K562 (cell line): ENCODE data around the gene ERCC1. TPM values are rescaled to one million over a fixed set of nuclear protein-coding genes. Genes with fewer than 3 reads are reported as not detected.

ENCODE experiments used
- CEBPB ChIP-seq: fragments of 450-650 bp; IDR thresholded peaks from 2 replicates; pipeline ENCODE4 v1.6.1; 2016; ENCODE audit warnings: missing genetic modification characterization, missing compliant biosample characterization
- ETV5 ChIP-seq: sonication (generic); formaldehyde crosslinking; IDR thresholded peaks from 2 replicates; pipeline ENCODE4 v1.4.0; 2020; ENCODE audit warnings: low read depth, mild to moderate bottlenecking, missing genetic modification reagents
- FOXK2 ChIP-seq, 2 experiments: fragments of 450-650 bp; IDR thresholded peaks in 1 of 2; conservative IDR thresholded peaks in 1 of 2; 2 replicates each; pipeline ENCODE4 v1.6.1; 2016; ENCODE audit warnings: low read depth in 2 of 2, mild to moderate bottlenecking in 1 of 2
- IRF9 ChIP-seq: fragments of 450-650 bp; IDR thresholded peaks from 2 replicates; pipeline ENCODE4 v1.6.1; 2016; ENCODE audit warnings: missing biosample characterization, missing genetic modification characterization
- KAT7 ChIP-seq: sonication (generic); formaldehyde crosslinking; IDR thresholded peaks from 2 replicates; pipeline ENCODE4 v1.8.0; 2022; ENCODE audit warnings: missing genetic modification reagents, mild to moderate bottlenecking, borderline replicate concordance
- KDM5B ChIP-seq: fragments of 200-600 bp; sonication (generic); IDR thresholded peaks from 2 replicates; pipeline ENCODE4 v1.6.1; 2012; ENCODE audit warnings: low read depth, mild to moderate bottlenecking, moderate library complexity, low read length, control low read depth, inconsistent platforms; ENCODE audit not compliant: insufficient replicate concordance
- MEF2A ChIP-seq: IDR thresholded peaks from 2 replicates; pipeline ENCODE4 v1.6.1; 2011; ENCODE audit warnings: low read depth, mild to moderate bottlenecking, low read length, moderate library complexity; ENCODE audit not compliant: control insufficient read depth
- NFIC ChIP-seq: fragments of 450-650 bp; IDR thresholded peaks from 2 replicates; pipeline ENCODE4 v1.6.1; 2017; ENCODE audit warnings: mild to moderate bottlenecking, inconsistent platforms
- NONO ChIP-seq, 2 experiments: fragments of 200-400 bp in 1 of 2; fragments of 450-650 bp in 1 of 2; formaldehyde crosslinking in 1 of 2; IDR thresholded peaks; 2 replicates each; pipeline ENCODE4 v1.6.1; 2017; ENCODE audit warnings: low read depth in 2 of 2, mild to moderate bottlenecking in 2 of 2, moderate library complexity in 2 of 2, low read length in 1 of 2
- REST ChIP-seq, 2 experiments: fragments of 450-650 bp; formaldehyde crosslinking in 1 of 2; IDR thresholded peaks; 2 replicates each; pipeline versions ENCODE4 v1.4.0 to v1.6.1; 2014 to 2020; ENCODE audit warnings: mild to moderate bottlenecking in 2 of 2, borderline replicate concordance in 1 of 2, low read depth in 1 of 2
- SAFB ChIP-seq: fragments of 200-400 bp; formaldehyde crosslinking; IDR thresholded peaks from 2 replicates; pipeline ENCODE4 v1.6.1; 2017; ENCODE audit warnings: low read depth, low read length, borderline replicate concordance
- SMARCA5 ChIP-seq: fragments of 450-650 bp; IDR thresholded peaks from 2 replicates; pipeline ENCODE4 v1.6.1; 2016
- ZBTB12 ChIP-seq: fragments of 250-450 bp; sonication (Bioruptor Pico); IDR thresholded peaks from 2 replicates; pipeline ENCODE4 v1.4.0; 2020
- ZNF324 ChIP-seq: fragments of 250-450 bp; sonication (Bioruptor Pico); IDR thresholded peaks from 2 replicates; pipeline ENCODE4 v1.4.0; 2020; ENCODE audit warnings: mild to moderate bottlenecking
- polyA plus RNA-seq, 8 experiments: library from polyadenylated mRNA; depleted of rRNA in 4 of 8; stranded (reverse) in 5 of 8; unstranded in 3 of 8; fragments of >200 nt; fragmentation: Nextera tagmentation in 2 of 8; fragmentation: Illumina TruSeq in 1 of 8; extraction: Ambion mirVana in 2 of 8; extraction: Trizol in 1 of 8; gene quantifications; 2 replicates each; pipeline versions ENCODE4 v1.2.1 to v1.2.3, GENCODE V29; 2011 to 2014; ENCODE audit warnings: inconsistent platforms in 1 of 8, missing spikeins in 1 of 8
- total RNA-seq, 7 experiments: library from RNA; depleted of rRNA in 6 of 7; stranded (reverse); fragments of >200 nt in 6 of 7; fragmentation: Illumina TruSeq in 2 of 7; extraction: Trizol in 2 of 7; gene quantifications; 2 replicates each; pipeline versions ENCODE4 v1.2.1 to v1.2.3, GENCODE V29; 2011 to 2021; ENCODE audit warnings: low replicate concordance in 1 of 7

Gene ERCC1
- total and polyA plus RNA-seq, 9 of the 15 experiments (the other 6 are each of a cell fraction or from before 2014, with no cell fraction given), result 9.3 to 92.6 (median 60.0) TPM

DNA sequence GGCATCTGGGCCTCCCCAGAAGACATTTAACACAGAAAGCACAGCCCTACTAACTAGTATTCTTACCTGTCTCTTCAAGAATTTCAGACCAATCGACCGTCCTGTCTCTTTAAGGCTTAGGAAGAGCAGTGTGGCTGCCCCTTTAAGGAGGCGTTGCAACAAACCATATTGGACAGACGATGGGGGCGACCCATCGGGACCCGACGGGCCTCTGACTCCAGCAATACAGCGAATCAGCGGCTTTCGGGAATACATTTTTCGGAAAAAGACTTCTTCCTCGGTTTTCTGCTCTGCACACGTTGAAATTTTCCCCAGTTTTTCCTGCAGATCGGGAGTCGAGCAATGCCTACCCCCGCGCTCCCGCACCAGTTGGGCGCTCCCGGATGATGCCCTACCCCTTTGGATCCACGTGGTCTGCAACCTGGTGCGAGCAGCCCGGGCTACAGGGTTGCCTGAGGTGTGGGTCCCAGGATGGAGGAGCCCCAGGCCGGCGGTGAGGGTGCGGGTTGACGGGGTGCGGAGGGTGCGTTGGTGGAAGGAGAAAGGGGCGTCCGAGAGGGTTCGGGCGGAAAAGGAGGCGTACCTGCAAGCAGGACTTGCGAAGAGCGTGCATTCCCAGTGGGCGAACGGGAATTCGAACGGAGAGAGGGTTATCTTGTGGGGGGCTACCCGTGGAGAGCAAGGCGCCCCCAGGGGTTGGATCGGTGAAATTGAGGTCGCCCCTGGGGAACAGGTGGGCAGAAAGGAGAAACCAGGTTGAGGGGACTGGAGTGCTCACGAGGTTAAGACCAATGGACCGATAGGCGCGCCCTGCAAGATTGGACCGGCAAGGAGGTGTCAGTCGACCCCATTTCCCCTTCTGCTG, 17.3 kb downstream of the ERCC1 start, which contains the start of gene POLR1G (continued):
- TF ChIP-seq KAT7 (0 out of 2 replicates have a peak, but pooled peaks have one; percentile 38), MEF2A (0 out of 2 replicates have a peak, but pooled peaks have one; percentile 47), NONO (IDR thresholded peaks at IDR 0.05; ENCODE audit: low read depth in 2 of 2, low read length in 1 of 2) (peak in 1 of 2 experiments; percentile 99; a peak in 2 of 4 replicates), IRF9 (no peak), NFIC (peak; percentile 37; the same call in 1 of the 2 replicates), REST (IDR thresholded peaks at IDR 0.05; ENCODE audit: borderline replicate concordance) (no peak), REST (CRISPR knock-in tag; IDR thresholded peaks at IDR 0.05; ENCODE audit: low read depth) (peak; percentile 48; the same call in 1 of the 2 replicates), SMARCA5 (no peak), ZBTB12 (CRISPR knock-in tag) (peak; percentile 17; the same call in 1 of the 2 replicates), CEBPB (tag) (no peak), ETV5 (CRISPR knock-in tag) (peak; percentile 18; the same call in 1 of the 2 replicates), FOXK2 (conservative IDR thresholded peaks at IDR 0.05 in 1 of 2, IDR thresholded peaks at IDR 0.05 in 1 of 2; ENCODE audit: low read depth in 2 of 2) (peak; percentile 83 to 100), ZNF324 (CRISPR knock-in tag) (no peak), SAFB (no peak), KDM5B (peak; percentile 75)
